GM12878 (cell line): Measurements from ENCODE around the gene PHPT1. TPM values are rescaled to one million over a fixed set of nuclear protein-coding genes. Genes with fewer than 3 reads are reported as not detected.

Experiments
- ATAC-seq: fragments of 200-7000 bp; cut with Tn5 transposase; 3 replicates; pipeline ENCODE4 v1.9.1; 2020; ENCODE audit warnings: mild to moderate bottlenecking, moderate library complexity
- BruUV-seq: library from RNA; stranded (reverse); fragments of 400-500 nt; replicated peaks from 2 replicates; lab custom pipeline; 2021; lab: Mats Ljungman, UMichigan
- CTCF ChIA-PET: fragments of 300-600 bp; sonication (Branson Sonifier 250); formaldehyde crosslinking; extraction: SDS; loops from one replicate; lab custom pipeline; 2021; ENCODE audit warnings: inconsistent platforms; lab: Yijun Ruan, JAX
- POLR2A ChIA-PET: fragments of 350-600 bp; formaldehyde crosslinking; extraction: SDS; loops from one replicate; lab custom pipeline; 2021; ENCODE audit warnings: inconsistent platforms; lab: Charles Lee
- RAD21 ChIA-PET: fragments of 300-600 bp; sonication (Branson Sonifier 250); formaldehyde crosslinking; loops from one replicate; lab custom pipeline; 2023; ENCODE audit warnings: antibody characterized with exemption; ENCODE audit not compliant: unreplicated experiment; lab: Charles Lee
- SMC1A ChIA-PET: fragments of 300-600 bp; sonication (Branson Sonifier 250); formaldehyde crosslinking; loops from one replicate; lab custom pipeline; 2023; ENCODE audit not compliant: unreplicated experiment, uncharacterized antibody; lab: Charles Lee
- DNase-seq: peaks from one replicate; pipeline ENCODE4 v3.0.0-alpha.2; 2011; ENCODE audit warnings: low read depth, low spot score
- FAIRE-seq: peaks from 3 replicates; lab custom pipeline; 2011; peaks lifted over from hg19 to GRCh38; lab: Jason Lieb, UNC
- H2AFZ ChIP-seq: 2 replicates; pipeline ENCODE4 v1.6.0; 2011; ENCODE audit warnings: low read depth, low read length, control low read depth; ENCODE audit not compliant: control insufficient read depth
- H3K27ac ChIP-seq: 2 replicates; pipeline ENCODE4 v1.5.1; 2011; ENCODE audit warnings: control low read depth; ENCODE audit not compliant: control insufficient read depth, insufficient read depth
- H3K27me3 ChIP-seq, 2 experiments: replicated peaks in 1 of 2; 2 replicates each; pipeline versions ENCODE4 v1.6.0 to v1.6.1; 2011; ENCODE audit warnings: low read length in 1 of 2; ENCODE audit not compliant: control insufficient read depth in 2 of 2, insufficient read depth in 2 of 2
- H3K36me3 ChIP-seq, 2 experiments: 2 replicates each; pipeline ENCODE4 v1.5.1; 2011; ENCODE audit warnings: low read length in 1 of 2; ENCODE audit not compliant: control insufficient read depth in 2 of 2, insufficient read depth in 2 of 2
- H3K4me1 ChIP-seq: 2 replicates; pipeline ENCODE4 v1.6.1; 2011; ENCODE audit warnings: mild to moderate bottlenecking, low read length, moderate library complexity, mixed read lengths; ENCODE audit not compliant: control insufficient read depth, insufficient read depth
- H3K4me2 ChIP-seq: 2 replicates; pipeline ENCODE4 v1.6.0; 2011; ENCODE audit warnings: control low read depth; ENCODE audit not compliant: control insufficient read depth, insufficient read depth
- H3K4me3 ChIP-seq: fragments of 200-600 bp; sonication (generic); 2 replicates; pipeline ENCODE4 v1.5.1; 2016
- H3K79me2 ChIP-seq: 2 replicates; pipeline ENCODE4 v1.6.0; 2011; ENCODE audit warnings: low read length; ENCODE audit not compliant: control insufficient read depth, insufficient read depth
- H3K9ac ChIP-seq: 2 replicates; pipeline ENCODE4 v1.8.0; 2011; ENCODE audit warnings: low read length, control low read depth, mixed read lengths; ENCODE audit not compliant: control insufficient read depth, insufficient read depth
- H3K9me3 ChIP-seq: replicated peaks from 3 replicates; pipeline ENCODE4 v1.5.1; 2011; ENCODE audit warnings: mild to moderate bottlenecking, low read length; ENCODE audit not compliant: control insufficient read depth, insufficient read depth
- H4K20me1 ChIP-seq: 2 replicates; pipeline ENCODE4 v1.6.0; 2011; ENCODE audit not compliant: control insufficient read depth, insufficient read depth
- ATF2 ChIP-seq: IDR thresholded peaks from 2 replicates; pipeline ENCODE4 v1.6.1; 2012; ENCODE audit warnings: low read length, inconsistent platforms
- BACH1 ChIP-seq: fragments of 450-650 bp; IDR thresholded peaks from 2 replicates; pipeline ENCODE4 v1.6.1; 2017; ENCODE audit warnings: mild to moderate bottlenecking, borderline replicate concordance
- CHD4 ChIP-seq: fragments of 200-600 bp; sonication (generic); IDR thresholded peaks from 2 replicates; pipeline ENCODE4 v1.6.1; 2016; ENCODE audit warnings: mild to moderate bottlenecking
- EED ChIP-seq: sonication (generic); IDR thresholded peaks from 2 replicates; pipeline ENCODE4 v1.6.1; 2016; ENCODE audit warnings: antibody characterized with exemption, low read depth
- FOS ChIP-seq: IDR thresholded peaks from 3 replicates; pipeline ENCODE4 v1.6.1; 2011; ENCODE audit warnings: borderline replicate concordance; ENCODE audit not compliant: insufficient read length; ENCODE audit errors: extremely low read depth
- FOXK2 ChIP-seq: fragments of 450-650 bp; IDR thresholded peaks from 2 replicates; pipeline ENCODE4 v1.6.1; 2017; ENCODE audit warnings: mild to moderate bottlenecking, moderate library complexity
- HDAC6 ChIP-seq: fragments of 200-600 bp; sonication (generic); IDR thresholded peaks from one replicate; pipeline ENCODE4 v1.8.0; 2017; ENCODE audit warnings: antibody characterized with exemption; ENCODE audit not compliant: unreplicated experiment
- HDGF ChIP-seq: fragments of 450-650 bp; IDR thresholded peaks from 2 replicates; pipeline ENCODE4 v1.6.1; 2016; ENCODE audit warnings: antibody characterized with exemption
- JUND ChIP-seq: IDR thresholded peaks from 2 replicates; pipeline ENCODE4 v1.6.1; 2012; ENCODE audit warnings: low read depth, mild to moderate bottlenecking, low read length, improper control_type of control experiment, moderate library complexity
- MAX ChIP-seq: IDR thresholded peaks from 2 replicates; pipeline ENCODE4 v1.6.1; 2012; ENCODE audit warnings: low read depth, low read length, improper control_type of control experiment
- RCOR1 ChIP-seq: conservative IDR thresholded peaks from 2 replicates; pipeline ENCODE4 v1.6.1; 2012; ENCODE audit warnings: low read depth, low read length, improper control_type of control experiment
- RUNX3 ChIP-seq: IDR thresholded peaks from 2 replicates; pipeline ENCODE4 v1.6.1; 2012; ENCODE audit warnings: low read length, inconsistent platforms
- YBX1 ChIP-seq: fragments of 450-650 bp; IDR thresholded peaks from 2 replicates; pipeline ENCODE4 v1.6.1; 2016; ENCODE audit warnings: antibody characterized with exemption
- ZBTB4 ChIP-seq: fragments of 450-650 bp; formaldehyde crosslinking; IDR thresholded peaks from 2 replicates; pipeline ENCODE4 v1.4.0; 2022; ENCODE audit warnings: mild to moderate bottlenecking, moderate library complexity
- ZNF207 ChIP-seq: fragments of 450-650 bp; IDR thresholded peaks from 2 replicates; pipeline ENCODE4 v1.6.1; 2014; ENCODE audit warnings: antibody characterized with exemption, mild to moderate bottlenecking, borderline replicate concordance
- WGBS: methylation state at CpG from one replicate; pipeline ENCODE4 v1.1.6; 2016; ENCODE audit warnings: low lambda C conversion rate; ENCODE audit not compliant: insufficient replicate concordance, insufficient coverage; ENCODE audit errors: missing lambda C conversion rate; 5-methylcytosine and 5-hydroxymethylcytosine counted together
- in situ Hi-C: fragments of 300-500 bp; cut with MboI; formaldehyde crosslinking; loops from 9 replicates; pipeline ENCODE4 v1.14.3; 2018; ENCODE audit warnings: mixed read lengths
- intact Hi-C: fragments of 100-400 bp; cut with micrococcal nuclease; formaldehyde crosslinking; loops from one replicate; pipeline ENCODE4 v1.14.2; 2022; ENCODE audit not compliant: unreplicated experiment
- polyA plus RNA-seq, 11 experiments: library from polyadenylated mRNA; depleted of rRNA in 4 of 11; unstranded in 6 of 11; stranded (reverse) in 5 of 11; fragments of >200 nt; fragmentation: Nextera tagmentation in 4 of 11; fragmentation: Illumina TruSeq in 1 of 11; extraction: Ambion mirVana in 4 of 11; extraction: Trizol in 1 of 11; gene quantifications; 1 replicate in 1 of 11; 2 replicates in 10 of 11; pipeline versions ENCODE4 v1.2.1 to v1.2.3, GENCODE V29; 2011 to 2016; ENCODE audit warnings: inconsistent platforms in 2 of 11, missing spikeins in 2 of 11, low read depth in 1 of 11
- total RNA-seq, 4 experiments: library from RNA; depleted of rRNA in 3 of 4; stranded (reverse); fragments of >200 nt in 3 of 4; fragmentation: Illumina TruSeq in 1 of 4; extraction: Trizol in 1 of 4; gene quantifications; 2 replicates each; pipeline versions ENCODE4 v1.2.1 to v1.2.3, GENCODE V29; 2013 to 2021
- TF ChIP-seq, protein P1 (sequence below): fragments of 450-650 bp; IDR thresholded peaks from 2 replicates; pipeline ENCODE4 v1.6.1; 2017; ENCODE audit warnings: mild to moderate bottlenecking, moderate library complexity

Gene PHPT1
- total and polyA plus RNA-seq, 10 of the 15 experiments (the other 5 are each of a cell fraction or from before 2014, with no cell fraction given), result 56.2 to 323 (median 140) TPM

DNA sequence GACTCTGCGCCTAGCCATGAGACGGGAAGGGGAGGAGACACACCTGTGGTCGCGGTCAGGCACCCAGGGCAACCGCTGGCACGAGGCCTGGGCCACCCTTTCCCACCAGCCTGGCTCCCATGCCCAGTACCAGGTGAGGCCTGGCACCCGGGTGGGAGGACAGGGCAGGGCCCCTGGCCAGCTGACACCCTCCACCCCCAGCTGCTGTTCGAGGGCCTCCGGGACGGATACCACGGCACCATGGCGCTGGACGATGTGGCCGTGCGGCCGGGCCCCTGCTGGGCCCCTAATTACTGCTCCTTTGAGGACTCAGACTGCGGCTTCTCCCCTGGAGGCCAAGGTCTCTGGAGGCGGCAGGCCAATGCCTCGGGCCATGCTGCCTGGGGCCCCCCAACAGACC lies 8.0 kb downstream of the PHPT1 start:
- in situ Hi-C loops, result no loop called here
- 83% methylated on average over 19 of the region's 19 CpGs for WGBS
- BruUV-seq, result no TSS peak
- no peak for TF ChIP-seq HDGF
- no peak for TF ChIP-seq BACH1
- no peak for TF ChIP-seq RCOR1
- no peak for TF ChIP-seq CHD4
- TF ChIP-seq MAX, result no peak
- no peak for TF ChIP-seq YBX1
- TF ChIP-seq, protein P1, sequence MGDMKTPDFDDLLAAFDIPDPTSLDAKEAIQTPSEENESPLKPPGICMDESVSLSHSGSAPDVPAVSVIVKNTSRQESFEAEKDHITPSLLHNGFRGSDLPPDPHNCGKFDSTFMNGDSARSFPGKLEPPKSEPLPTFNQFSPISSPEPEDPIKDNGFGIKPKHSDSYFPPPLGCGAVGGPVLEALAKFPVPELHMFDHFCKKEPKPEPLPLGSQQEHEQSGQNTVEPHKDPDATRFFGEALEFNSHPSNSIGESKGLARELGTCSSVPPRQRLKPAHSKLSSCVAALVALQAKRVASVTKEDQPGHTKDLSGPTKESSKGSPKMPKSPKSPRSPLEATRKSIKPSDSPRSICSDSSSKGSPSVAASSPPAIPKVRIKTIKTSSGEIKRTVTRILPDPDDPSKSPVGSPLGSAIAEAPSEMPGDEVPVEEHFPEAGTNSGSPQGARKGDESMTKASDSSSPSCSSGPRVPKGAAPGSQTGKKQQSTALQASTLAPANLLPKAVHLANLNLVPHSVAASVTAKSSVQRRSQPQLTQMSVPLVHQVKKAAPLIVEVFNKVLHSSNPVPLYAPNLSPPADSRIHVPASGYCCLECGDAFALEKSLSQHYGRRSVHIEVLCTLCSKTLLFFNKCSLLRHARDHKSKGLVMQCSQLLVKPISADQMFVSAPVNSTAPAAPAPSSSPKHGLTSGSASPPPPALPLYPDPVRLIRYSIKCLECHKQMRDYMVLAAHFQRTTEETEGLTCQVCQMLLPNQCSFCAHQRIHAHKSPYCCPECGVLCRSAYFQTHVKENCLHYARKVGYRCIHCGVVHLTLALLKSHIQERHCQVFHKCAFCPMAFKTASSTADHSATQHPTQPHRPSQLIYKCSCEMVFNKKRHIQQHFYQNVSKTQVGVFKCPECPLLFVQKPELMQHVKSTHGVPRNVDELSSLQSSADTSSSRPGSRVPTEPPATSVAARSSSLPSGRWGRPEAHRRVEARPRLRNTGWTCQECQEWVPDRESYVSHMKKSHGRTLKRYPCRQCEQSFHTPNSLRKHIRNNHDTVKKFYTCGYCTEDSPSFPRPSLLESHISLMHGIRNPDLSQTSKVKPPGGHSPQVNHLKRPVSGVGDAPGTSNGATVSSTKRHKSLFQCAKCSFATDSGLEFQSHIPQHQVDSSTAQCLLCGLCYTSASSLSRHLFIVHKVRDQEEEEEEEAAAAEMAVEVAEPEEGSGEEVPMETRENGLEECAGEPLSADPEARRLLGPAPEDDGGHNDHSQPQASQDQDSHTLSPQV, result no peak
- no peak for TF ChIP-seq EED
- TF ChIP-seq FOS, result no peak
- no peak for TF ChIP-seq HDAC6
- no peak for TF ChIP-seq ATF2
- no peak for TF ChIP-seq FOXK2
- no peak for TF ChIP-seq ZBTB4 (CRISPR knock-in tag)
- TF ChIP-seq JUND, result no peak
- TF ChIP-seq ZNF207, result no peak
- no peak for TF ChIP-seq RUNX3

More for the DNA sequence above, 8.0 kb downstream of the PHPT1 start:
- Histone ChIP-seq H3K4me2 (no peak overlapping the region), H2AFZ (no peak overlapping the region), H3K79me2 (no peaks in the 10 kb centered on the region), H3K4me1 (no peaks in the 10 kb centered on the region), H3K27ac (no peak overlapping the region), H3K9ac (no peak overlapping the region), H3K4me3 (no peak overlapping the region), H3K9me3 (no peaks in the 10 kb centered on the region), H3K36me3 (peaks cover 0 to 6% of the 10 kb centered on the region in 2 experiments; a peak in 2 of 4 replicates), H4K20me1 (no peaks in the 10 kb centered on the region), H3K27me3 (no peaks in the 10 kb centered on the region)
- POLR2A ChIA-PET, result no interaction called here
- RAD21 ChIA-PET, result interaction anchor here (0.6 kb wide), 1 partner anchor 22 kb away, joined by 3 read pairs; no protein-coding TSS in a partner anchor
- intact Hi-C loops, result no loop called here
- no peak for ATAC-seq
- SMC1A ChIA-PET, result no interaction called here
- CTCF ChIA-PET, result no interaction called here
- no peak for DNase-seq
- no peak for FAIRE-seq
